Mucosa of rectum (tissue), 2 donors: ENCODE results near the gene OGG1.

ENCODE experiments used
- H3K27ac ChIP-seq, 2 donors: one replicate each; pipeline ENCODE4 v1.7.0; 2013; ENCODE audit warnings: inconsistent platforms in 2 of 2, low read depth in 2 of 2, low read length in 2 of 2
- H3K27me3 ChIP-seq, 2 donors: one replicate each; pipeline ENCODE4 v1.7.0; 2013; ENCODE audit warnings: low read length in 2 of 2; ENCODE audit not compliant: control insufficient read depth in 2 of 2, insufficient read depth in 2 of 2
- H3K36me3 ChIP-seq, 2 donors: one replicate each; pipeline ENCODE4 v1.7.0; 2013; ENCODE audit warnings: low read length in 2 of 2; ENCODE audit not compliant: control insufficient read depth in 2 of 2, insufficient read depth in 2 of 2
- H3K4me1 ChIP-seq, 2 donors: one replicate each; pipeline ENCODE4 v1.7.0; 2013; ENCODE audit warnings: low read length in 2 of 2, mild to moderate bottlenecking in 1 of 2; ENCODE audit not compliant: control insufficient read depth in 2 of 2, insufficient read depth in 2 of 2
- H3K4me3 ChIP-seq, 2 donors: one replicate each; pipeline ENCODE4 v1.7.0; 2013; ENCODE audit warnings: low read length in 2 of 2
- H3K9ac ChIP-seq, 2 donors: one replicate each; pipeline ENCODE4 v1.7.0; 2013; ENCODE audit warnings: low read length in 2 of 2, low read depth in 1 of 2, mild to moderate bottlenecking in 1 of 2
- H3K9me3 ChIP-seq, 2 donors: one replicate each; pipeline ENCODE4 v1.7.0; 2013; ENCODE audit warnings: low read length in 2 of 2; ENCODE audit not compliant: control insufficient read depth in 2 of 2
- donor health status: healthy.
- donor health status: Normal muscosa, but diverticular disease.

The OGG1 gene

DNA sequence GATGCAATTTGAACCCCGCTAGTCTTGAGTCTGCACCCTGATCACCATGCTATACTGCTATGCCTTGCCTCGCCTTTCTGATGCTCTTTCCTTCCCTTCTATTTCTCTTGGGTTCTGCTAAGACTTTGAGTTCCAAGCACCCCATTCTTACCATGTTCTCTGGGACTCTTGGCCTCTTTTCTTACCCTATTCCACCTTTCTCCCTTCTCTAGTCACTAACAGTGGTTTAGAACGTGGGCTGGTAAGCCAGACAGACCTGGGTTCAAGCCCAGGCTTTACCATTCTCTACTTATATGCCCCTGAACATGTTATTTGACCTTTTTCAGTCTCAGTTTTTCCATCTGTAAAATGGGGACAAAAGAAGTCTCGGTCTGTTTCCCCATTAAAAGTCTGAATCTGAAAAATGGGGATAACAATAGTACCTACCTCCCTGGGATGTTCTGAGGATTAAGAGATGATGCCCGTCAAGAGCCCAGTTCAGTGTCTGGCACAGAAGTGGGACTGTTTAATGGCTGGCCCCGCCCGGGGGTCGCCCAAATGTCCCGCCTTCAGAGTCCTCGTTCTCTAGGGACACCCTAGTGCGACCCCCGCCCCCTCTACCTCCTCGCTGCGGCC lies 42.1 kb downstream of the OGG1 start:
- Histone ChIP-seq H3K27ac (peak overlapping the region; percentile 95 to 96), H3K27me3 (no peaks in the 10 kb centered on the region), H3K4me3 (peak overlapping the region; percentile 95 to 98), H3K4me1 (peaks cover 17 to 20% of the 10 kb centered on the region in 2 donors), H3K36me3 (peaks cover 26 to 34% of the 10 kb centered on the region in 2 donors), H3K9ac (peak overlapping the region; percentile 95 to 99), H3K9me3 (no peaks in the 10 kb centered on the region)

DNA sequence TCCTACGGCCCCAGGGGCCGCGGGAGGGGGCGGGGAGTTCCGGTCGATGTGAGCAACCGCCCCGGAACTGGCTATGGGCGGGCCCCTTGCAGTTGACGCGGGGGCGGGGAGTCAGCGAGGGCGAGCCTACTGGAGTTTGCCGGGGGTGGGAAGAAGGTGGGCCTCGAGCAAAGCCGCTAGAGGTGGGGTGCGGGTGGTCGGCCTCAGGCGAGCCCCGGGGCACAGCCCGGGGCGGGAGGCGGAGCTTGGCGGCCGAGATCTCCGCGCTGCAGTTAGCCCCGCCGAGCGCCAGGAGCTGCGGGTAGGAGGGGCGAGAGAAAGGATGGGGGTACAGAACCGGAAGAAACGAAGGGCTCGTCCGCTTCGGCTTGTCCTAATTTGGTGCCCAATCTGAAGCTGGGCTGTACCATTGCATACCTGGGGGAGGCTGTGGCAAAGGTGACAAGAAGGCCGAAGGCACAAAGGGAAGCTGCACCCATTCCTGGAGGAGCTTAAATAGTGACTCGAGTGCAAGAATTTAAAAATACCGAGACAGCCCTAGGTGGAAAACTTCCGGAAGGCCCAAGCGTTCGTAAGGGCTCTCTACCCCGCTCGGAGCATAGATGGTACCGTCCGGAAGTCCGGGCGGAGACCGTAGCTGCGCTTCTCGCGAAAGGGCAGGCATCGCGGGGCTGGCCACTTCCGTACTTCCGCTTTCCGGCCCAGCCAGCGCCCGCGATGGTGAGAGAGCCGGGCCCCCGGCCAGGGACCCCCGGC lies 42.8 kb downstream of the OGG1 start, which contains the start of the genes ARPC4 and TADA3:
Gene ARPC4, plus strand, starts transcription at position 678 of the 756 bp plus-strand sequence. Its CDS starts 40 bp downstream, at position 718.
Gene TADA3, minus strand, starts transcription at position 69 of the 756 bp plus-strand sequence. CDS start 1,007 bp downstream, outside the sequence.
- peaks cover 17 to 20% of the 10 kb centered on the region in 2 donors for H3K4me1 ChIP-seq
- peak within 1 kb of the TSS; percentile 95 to 98 for H3K4me3 ChIP-seq
- no peaks in the 10 kb centered on the region for H3K27me3 ChIP-seq
- H3K36me3 ChIP-seq: peaks cover 26 to 31% of the 10 kb centered on the region in 2 donors
- peak within 1 kb of the TSS; percentile 95 to 96 for H3K27ac ChIP-seq
- H3K9ac ChIP-seq: peak within 1 kb of the TSS; percentile 95 to 99
- no peaks in the 10 kb centered on the region for H3K9me3 ChIP-seq

DNA sequence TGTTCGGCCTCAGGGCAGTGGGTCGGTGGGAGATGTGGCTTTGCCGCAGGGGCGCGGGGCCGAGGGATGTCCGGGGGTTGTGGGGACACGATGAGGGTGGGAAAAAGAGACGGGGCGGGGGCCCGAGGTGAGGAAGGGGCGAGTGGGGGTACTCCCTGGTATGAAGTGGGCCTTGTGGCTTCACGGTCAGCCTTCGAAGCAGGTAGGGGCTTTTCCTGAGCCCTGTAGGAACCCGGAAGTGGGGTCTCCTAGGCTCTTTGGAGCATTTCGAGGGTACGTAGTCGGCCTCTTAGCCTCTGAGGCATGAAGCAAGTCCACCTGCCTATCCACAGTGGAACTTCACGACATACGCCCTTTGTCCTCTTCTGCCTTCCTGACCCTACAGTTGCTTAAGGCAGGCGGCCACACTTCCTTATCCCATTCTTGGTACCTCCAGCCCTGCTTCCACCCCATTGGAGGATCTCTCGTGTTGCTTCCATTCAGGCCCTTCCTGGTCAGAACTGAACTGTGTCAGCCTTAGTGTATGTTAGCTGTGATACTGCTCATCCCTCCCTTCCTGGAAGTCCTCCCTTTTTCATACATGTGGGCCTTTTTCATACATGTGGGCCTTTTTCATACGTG lies 43.5 kb downstream of the OGG1 start:
- Histone ChIP-seq H3K4me1 (peaks cover 17 to 20% of the 10 kb centered on the region in 2 donors), H3K27ac (peak overlapping the region; percentile 95 to 96), H3K9me3 (no peaks in the 10 kb centered on the region), H3K36me3 (peaks cover 29 to 38% of the 10 kb centered on the region in 2 donors), H3K27me3 (no peaks in the 10 kb centered on the region), H3K9ac (peak overlapping the region; percentile 95 to 99), H3K4me3 (peak overlapping the region; percentile 95 to 98)

DNA sequence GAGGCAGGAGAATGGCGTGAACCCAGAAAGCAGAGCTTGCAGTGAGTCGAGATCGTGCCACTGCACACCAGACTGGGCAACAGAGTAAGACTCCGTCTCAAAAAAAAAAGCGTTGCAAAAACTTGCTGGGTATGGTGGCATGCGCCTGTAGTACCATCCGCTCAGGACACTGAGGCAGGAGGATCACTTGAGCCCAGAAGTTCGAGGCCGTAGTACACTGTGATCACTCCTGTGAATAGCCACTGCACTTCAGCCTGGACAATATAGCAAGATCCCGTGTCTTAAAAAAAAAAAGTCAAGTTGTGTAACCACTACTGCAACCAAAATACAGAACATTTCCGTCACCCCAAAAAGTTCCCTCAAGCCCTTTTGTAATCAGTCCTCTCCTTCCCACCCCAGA lies 44.6 kb downstream of the OGG1 start:
- Histone ChIP-seq H3K36me3 (peaks cover 34 to 43% of the 10 kb centered on the region in 2 donors), H3K4me3 (no peak overlapping the region), H3K4me1 (peaks cover 17 to 20% of the 10 kb centered on the region in 2 donors)

DNA sequence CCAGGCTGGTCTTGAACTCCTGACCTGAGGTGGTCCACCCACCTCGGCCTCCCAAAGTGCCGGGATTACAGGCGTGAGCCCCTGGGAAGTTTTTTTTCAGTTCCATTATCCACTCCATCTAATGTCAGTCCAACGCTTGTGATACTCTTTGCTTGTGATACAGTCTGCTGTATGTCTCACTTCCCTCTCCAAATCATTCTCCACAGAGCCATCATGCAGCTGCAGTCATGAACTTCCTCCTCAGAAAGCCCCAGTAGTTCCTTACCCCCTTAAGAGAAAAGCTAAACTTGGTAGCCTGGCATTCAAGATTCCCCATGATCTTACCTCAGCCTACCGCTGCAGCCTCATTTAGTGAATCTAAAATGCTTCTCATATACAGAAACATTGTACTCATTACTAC lies 45.5 kb downstream of the OGG1 start:
- Histone ChIP-seq H3K9me3 (no peaks in the 10 kb centered on the region), H3K4me3 (no peak overlapping the region), H3K9ac (no peak overlapping the region), H3K27me3 (no peaks in the 10 kb centered on the region), H3K4me1 (peaks cover 17 to 20% of the 10 kb centered on the region in 2 donors), H3K36me3 (peaks cover 36 to 43% of the 10 kb centered on the region in 2 donors), H3K27ac (no peak overlapping the region)

More for the DNA sequence above, 44.6 kb downstream of the OGG1 start:
- Histone ChIP-seq H3K9me3 (no peaks in the 10 kb centered on the region), H3K27me3 (no peaks in the 10 kb centered on the region), H3K9ac (no peak overlapping the region), H3K27ac (no peak overlapping the region)

DNA sequence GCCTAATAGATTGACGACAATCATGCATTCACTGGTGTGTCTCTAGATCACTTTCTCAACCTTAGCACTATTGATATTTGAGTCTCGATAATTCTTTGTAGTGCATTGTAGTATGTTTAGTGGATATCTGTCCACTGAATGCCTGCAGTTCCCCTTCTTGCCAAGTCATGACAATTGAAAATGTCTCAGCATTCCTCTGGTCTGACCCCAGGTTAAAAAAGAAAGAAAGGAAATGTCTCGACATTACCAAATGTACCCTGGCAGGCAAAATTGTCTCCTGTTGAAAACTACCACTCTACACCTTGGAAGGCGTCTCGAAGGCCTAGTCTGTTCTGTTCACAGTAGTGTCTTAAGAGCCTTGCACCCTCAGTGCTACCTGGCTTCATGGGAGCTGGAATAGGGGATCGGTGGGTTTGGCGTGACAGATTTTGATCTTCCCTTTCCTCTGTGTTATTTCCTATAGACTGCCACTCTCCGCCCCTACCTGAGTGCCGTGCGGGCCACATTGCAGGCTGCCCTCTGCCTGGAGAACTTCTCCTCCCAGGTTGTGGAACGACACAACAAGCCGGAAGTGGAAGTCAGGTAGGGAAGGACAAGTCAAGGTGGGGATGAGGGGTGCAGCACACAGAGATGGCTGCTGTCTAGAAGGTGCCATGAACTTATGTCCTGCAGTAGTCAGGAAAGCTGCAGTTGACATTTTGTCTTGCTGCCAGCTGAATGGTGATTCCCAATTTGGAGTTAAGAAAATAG lies 47.6 kb downstream of the OGG1 start:
- H3K9ac ChIP-seq: no peak overlapping the region
- H3K9me3 ChIP-seq: no peaks in the 10 kb centered on the region
- no peak overlapping the region for H3K4me3 ChIP-seq
- H3K27me3 ChIP-seq: no peaks in the 10 kb centered on the region
- no peak overlapping the region for H3K27ac ChIP-seq
- H3K36me3 ChIP-seq: peaks cover 46 to 50% of the 10 kb centered on the region in 2 donors
- H3K4me1 ChIP-seq: peaks cover 12 to 13% of the 10 kb centered on the region in 2 donors

DNA sequence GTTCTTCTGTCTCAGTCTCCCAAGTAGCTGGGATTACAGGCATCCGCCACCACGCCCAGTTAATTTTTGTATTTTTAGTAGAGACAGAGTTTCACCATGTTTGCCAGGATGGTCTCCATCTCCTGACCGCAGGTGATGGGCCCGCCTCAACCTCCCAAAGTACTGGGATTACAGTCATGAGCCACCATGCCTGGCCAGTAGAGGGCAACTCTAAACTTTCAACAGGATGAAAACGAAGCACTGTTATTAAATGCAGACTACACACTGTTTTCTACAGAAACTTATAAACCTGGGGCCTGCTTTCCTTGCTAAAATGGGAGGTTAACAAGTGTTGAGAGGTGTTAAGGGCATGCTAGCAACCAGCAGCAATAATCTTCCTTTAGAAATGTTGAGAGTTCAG lies 50.8 kb downstream of the OGG1 start:
- no peak overlapping the region for H3K4me3 ChIP-seq
- no peaks in the 10 kb centered on the region for H3K9me3 ChIP-seq
- peaks cover 67 to 72% of the 10 kb centered on the region in 2 donors for H3K36me3 ChIP-seq
- no peak overlapping the region for H3K9ac ChIP-seq
- no peaks in the 10 kb centered on the region for H3K4me1 ChIP-seq
- no peak overlapping the region for H3K27ac ChIP-seq
- no peaks in the 10 kb centered on the region for H3K27me3 ChIP-seq

DNA sequence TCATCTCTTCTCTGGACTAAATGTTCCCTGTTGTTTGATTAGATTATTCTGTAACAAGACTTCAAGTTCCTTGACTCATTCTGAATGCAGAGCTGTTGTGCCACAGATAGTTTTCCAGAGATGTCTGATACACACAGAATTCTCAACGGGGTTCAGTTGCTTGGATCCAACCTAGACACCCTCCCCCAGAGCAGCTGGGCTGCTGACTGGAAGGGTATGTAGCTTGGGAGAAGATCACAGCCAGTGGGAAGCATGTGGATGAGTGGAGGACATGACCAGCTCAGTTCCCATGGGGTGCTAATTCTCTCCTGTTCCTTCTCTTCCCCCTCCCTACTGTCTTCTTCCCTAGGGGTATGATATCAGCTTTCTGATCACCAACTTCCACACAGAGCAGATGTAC lies 53.7 kb downstream of the OGG1 start:
- H3K27ac ChIP-seq: no peak overlapping the region
- H3K4me3 ChIP-seq: no peak overlapping the region
- H3K9me3 ChIP-seq: no peaks in the 10 kb centered on the region
- peaks cover 68 to 70% of the 10 kb centered on the region in 2 donors for H3K36me3 ChIP-seq
- H3K4me1 ChIP-seq: peaks cover 3% of the 10 kb centered on the region in 2 donors
- no peak overlapping the region for H3K9ac ChIP-seq
- no peaks in the 10 kb centered on the region for H3K27me3 ChIP-seq

DNA sequence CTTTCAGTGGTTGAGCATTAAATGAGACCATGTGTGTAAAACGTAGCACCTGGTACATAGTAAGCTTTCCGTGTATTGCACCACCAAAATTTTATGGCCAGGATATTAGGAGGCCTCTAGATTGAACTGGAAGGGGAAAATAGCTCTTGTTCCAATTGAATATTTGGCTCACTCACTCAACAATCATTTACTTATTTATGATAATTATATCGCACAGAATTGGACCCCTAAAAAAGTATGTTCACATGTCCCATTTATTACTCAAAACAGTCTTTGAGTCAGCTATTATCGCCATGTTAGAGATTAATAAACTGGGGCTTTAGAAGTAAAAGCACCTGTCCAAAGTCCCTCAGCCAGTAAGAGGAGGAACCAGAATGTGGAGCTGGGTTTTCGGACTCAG lies 55.2 kb downstream of the OGG1 start:
- Histone ChIP-seq H3K9ac (no peak overlapping the region), H3K36me3 (peaks cover 55 to 57% of the 10 kb centered on the region in 2 donors), H3K27me3 (no peaks in the 10 kb centered on the region), H3K4me1 (peaks cover 13 to 14% of the 10 kb centered on the region in 2 donors), H3K27ac (no peak overlapping the region), H3K9me3 (no peaks in the 10 kb centered on the region), H3K4me3 (no peak overlapping the region)
